ENCODE measurements around the gene ELAC1.

The ELAC1 gene

DNA sequence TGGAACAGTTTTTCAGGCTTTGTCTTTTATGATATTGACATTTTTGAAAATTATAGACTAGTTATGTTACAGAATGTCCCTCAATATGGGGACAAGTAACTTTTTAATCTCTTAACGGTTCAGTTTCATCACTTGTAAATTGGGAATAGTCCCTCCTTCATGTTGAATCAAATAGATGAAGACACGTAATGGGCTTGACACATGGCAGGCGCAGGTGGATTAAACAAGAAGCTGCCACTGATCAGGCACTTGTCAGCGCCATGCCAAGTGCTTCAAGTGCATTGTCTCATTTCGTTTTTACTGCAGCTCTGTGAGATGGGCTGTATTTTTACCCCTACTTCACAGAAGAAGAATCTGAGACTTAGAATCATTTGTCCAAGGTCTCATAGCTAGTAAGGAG is 52.7 kb downstream of the ELAC1 start:
- Histone ChIP-seq H4K20me1 (ENCODE audit: insufficient read depth, low read length) (no peaks in the 10 kb centered on the region), H3K9ac (ENCODE audit: low read length) (no peak overlapping the region), H3K79me2 (ENCODE audit: low read length) (no peaks in the 10 kb centered on the region), H3K4me2 (ENCODE audit: low read length) (no peak overlapping the region), H3K4me1 (ENCODE audit: low read length) (peaks cover 5% of the 10 kb centered on the region; the same call in 1 of the 2 replicates), H3K27me3 (ENCODE audit: low read depth, low read length) (no peaks in the 10 kb centered on the region), H2AFZ (ENCODE audit: low read depth, low read length) (no peak overlapping the region), H3K9me3 (ENCODE audit: insufficient read depth, low read length) (no peaks in the 10 kb centered on the region), H3K4me3 (ENCODE audit: low read length) (no peak overlapping the region), H3K36me3 (replicated peaks; ENCODE audit: low read depth, low read length) (peaks cover 27% of the 10 kb centered on the region), H3K27ac (ENCODE audit: low read length) (no peak overlapping the region)
- TF ChIP-seq EZH2phosphoT487 (IDR thresholded peaks at IDR 0.05; ENCODE audit: low read depth) = no peak
- TF ChIP-seq, protein P1, sequence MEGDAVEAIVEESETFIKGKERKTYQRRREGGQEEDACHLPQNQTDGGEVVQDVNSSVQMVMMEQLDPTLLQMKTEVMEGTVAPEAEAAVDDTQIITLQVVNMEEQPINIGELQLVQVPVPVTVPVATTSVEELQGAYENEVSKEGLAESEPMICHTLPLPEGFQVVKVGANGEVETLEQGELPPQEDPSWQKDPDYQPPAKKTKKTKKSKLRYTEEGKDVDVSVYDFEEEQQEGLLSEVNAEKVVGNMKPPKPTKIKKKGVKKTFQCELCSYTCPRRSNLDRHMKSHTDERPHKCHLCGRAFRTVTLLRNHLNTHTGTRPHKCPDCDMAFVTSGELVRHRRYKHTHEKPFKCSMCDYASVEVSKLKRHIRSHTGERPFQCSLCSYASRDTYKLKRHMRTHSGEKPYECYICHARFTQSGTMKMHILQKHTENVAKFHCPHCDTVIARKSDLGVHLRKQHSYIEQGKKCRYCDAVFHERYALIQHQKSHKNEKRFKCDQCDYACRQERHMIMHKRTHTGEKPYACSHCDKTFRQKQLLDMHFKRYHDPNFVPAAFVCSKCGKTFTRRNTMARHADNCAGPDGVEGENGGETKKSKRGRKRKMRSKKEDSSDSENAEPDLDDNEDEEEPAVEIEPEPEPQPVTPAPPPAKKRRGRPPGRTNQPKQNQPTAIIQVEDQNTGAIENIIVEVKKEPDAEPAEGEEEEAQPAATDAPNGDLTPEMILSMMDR (IDR thresholded peaks at IDR 0.05; ENCODE audit: low read depth, low read length) = no peak

DNA sequence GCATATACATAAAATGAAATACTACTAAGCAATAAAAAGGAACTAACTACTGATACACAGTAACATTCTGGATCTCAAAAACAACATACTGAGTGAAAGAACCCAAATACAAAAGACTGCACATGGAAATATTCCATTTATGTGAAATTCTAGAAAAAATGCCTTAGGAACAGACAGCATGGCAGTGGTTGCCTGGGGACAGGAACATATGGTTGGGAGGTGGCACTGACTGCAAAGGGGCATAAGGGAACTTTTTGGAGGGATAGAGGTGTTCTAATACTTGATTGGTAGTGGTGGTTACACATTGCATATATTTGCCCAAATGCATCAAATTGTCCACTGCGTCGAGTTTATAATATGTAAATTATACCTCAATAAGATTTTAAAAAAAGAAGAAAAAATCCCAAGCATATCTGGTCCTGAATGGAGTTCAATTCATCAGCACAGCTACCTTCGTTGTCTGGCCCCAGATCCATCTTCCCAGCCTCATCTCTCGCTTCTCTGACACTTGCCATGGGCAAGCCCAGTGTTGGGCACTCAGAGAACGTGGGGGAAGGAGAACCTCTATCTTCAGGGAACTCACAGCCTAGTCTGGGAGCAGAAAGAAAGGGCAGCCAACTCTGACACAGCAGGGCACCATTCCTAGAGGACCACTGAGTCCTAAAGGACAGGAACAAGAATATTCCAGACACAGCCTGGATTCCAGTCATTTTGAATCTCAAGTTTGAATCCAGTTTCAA is 53.6 kb downstream of the ELAC1 start:
- H3K4me3 ChIP-seq (ENCODE audit: low read length) = no peak overlapping the region
- H3K4me1 ChIP-seq (ENCODE audit: low read length) = peaks cover 5% of the 10 kb centered on the region; the same call in 1 of the 2 replicates
- no peaks in the 10 kb centered on the region for H3K27me3 ChIP-seq (ENCODE audit: low read depth, low read length)
- H4K20me1 ChIP-seq (ENCODE audit: insufficient read depth, low read length) = no peaks in the 10 kb centered on the region
- no peak overlapping the region for H2AFZ ChIP-seq (ENCODE audit: low read depth, low read length)
- TF ChIP-seq EZH2phosphoT487 (IDR thresholded peaks at IDR 0.05; ENCODE audit: low read depth) = no peak
- TF ChIP-seq, protein P1 (IDR thresholded peaks at IDR 0.05; ENCODE audit: low read depth, low read length) = no peak
- H3K36me3 ChIP-seq (replicated peaks; ENCODE audit: low read depth, low read length) = peaks cover 35% of the 10 kb centered on the region
- no peaks in the 10 kb centered on the region for H3K9me3 ChIP-seq (ENCODE audit: insufficient read depth, low read length)
- no peak overlapping the region for H3K9ac ChIP-seq (ENCODE audit: low read length)
- no peak overlapping the region for H3K27ac ChIP-seq (ENCODE audit: low read length)
- no peaks in the 10 kb centered on the region for H3K79me2 ChIP-seq (ENCODE audit: low read length)
- H3K4me2 ChIP-seq (ENCODE audit: low read length) = no peak overlapping the region

DNA sequence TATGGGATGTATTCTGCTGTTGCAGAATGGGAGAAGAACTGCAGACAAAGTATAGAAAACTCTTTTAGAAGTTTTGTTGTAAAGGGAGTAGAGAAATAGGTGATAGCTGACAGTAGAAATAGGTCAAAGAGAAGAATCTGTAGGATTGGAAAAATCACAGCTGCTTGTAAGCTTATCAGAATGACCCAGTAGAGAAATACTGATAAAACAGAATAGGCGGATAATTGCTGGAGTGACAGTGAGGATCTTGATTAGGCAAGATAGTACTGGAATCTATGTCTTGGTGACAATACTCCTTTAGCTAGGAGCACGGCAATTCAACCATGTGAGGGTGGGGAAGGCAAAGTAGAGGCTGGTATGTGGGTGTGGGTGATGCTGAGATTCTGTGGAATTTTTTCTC is 57.7 kb downstream of the ELAC1 start:
- Histone ChIP-seq H3K4me3 (ENCODE audit: low read length) (no peak overlapping the region), H3K36me3 (replicated peaks; ENCODE audit: low read depth, low read length) (peaks cover 41% of the 10 kb centered on the region), H3K79me2 (ENCODE audit: low read length) (peaks cover 20% of the 10 kb centered on the region), H3K27me3 (ENCODE audit: low read depth, low read length) (no peaks in the 10 kb centered on the region), H4K20me1 (ENCODE audit: insufficient read depth, low read length) (no peaks in the 10 kb centered on the region), H3K9me3 (ENCODE audit: insufficient read depth, low read length) (no peaks in the 10 kb centered on the region), H3K27ac (ENCODE audit: low read length) (no peak overlapping the region), H3K4me2 (ENCODE audit: low read length) (no peak overlapping the region), H3K9ac (ENCODE audit: low read length) (no peak overlapping the region), H2AFZ (ENCODE audit: low read depth, low read length) (no peak overlapping the region), H3K4me1 (ENCODE audit: low read length) (peaks cover 21% of the 10 kb centered on the region)
- TF ChIP-seq, protein P1 (IDR thresholded peaks at IDR 0.05; ENCODE audit: low read depth, low read length) = no peak
- TF ChIP-seq EZH2phosphoT487 (IDR thresholded peaks at IDR 0.05; ENCODE audit: low read depth) = no peak

DNA sequence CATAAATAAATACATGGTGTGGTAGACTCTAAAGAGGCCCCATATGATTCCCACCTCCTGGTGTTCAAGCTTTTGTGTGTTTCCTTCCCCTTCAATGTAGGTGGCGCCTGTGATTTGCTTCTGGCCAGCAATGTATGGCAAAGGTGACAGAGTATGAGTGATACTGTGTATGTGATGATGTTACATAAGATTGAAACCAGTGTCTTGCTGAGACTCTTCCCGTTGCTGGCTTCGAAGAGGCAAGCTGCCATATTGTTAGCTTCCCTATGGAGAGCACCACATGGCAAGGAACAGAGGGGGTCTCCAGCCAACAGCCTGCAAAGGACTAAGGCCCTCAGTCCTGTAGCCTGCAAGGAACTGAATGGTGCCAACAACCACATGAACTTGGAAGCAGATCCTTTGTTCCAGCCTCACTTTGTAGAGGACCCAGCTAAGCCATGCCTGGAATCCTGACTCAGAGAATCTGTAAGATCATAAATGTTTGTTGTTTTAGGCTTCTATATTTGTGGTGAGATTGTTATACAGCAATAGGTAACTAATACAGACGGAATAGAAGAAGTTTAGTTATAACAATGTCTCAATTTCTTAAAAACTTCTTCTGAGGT is 60.5 kb downstream of the ELAC1 start:
- Histone ChIP-seq H3K4me1 (ENCODE audit: low read length) (peaks cover 37% of the 10 kb centered on the region), H3K79me2 (ENCODE audit: low read length) (peaks cover 48% of the 10 kb centered on the region), H3K9ac (ENCODE audit: low read length) (no peak overlapping the region), H3K27ac (ENCODE audit: low read length) (peak overlapping the region; percentile 14), H3K36me3 (replicated peaks; ENCODE audit: low read depth, low read length) (peaks cover 43% of the 10 kb centered on the region), H3K9me3 (ENCODE audit: insufficient read depth, low read length) (no peaks in the 10 kb centered on the region), H3K4me3 (ENCODE audit: low read length) (0 out of 2 replicates have a peak overlapping the region, but pooled peaks have one; percentile 6), H3K4me2 (ENCODE audit: low read length) (peak overlapping the region; percentile 87), H3K27me3 (ENCODE audit: low read depth, low read length) (no peaks in the 10 kb centered on the region), H4K20me1 (ENCODE audit: insufficient read depth, low read length) (peaks cover 27% of the 10 kb centered on the region), H2AFZ (ENCODE audit: low read depth, low read length) (no peak overlapping the region; the same call in 1 of the 2 replicates)
- no peak for TF ChIP-seq EZH2phosphoT487 (IDR thresholded peaks at IDR 0.05; ENCODE audit: low read depth)
- TF ChIP-seq, protein P1 (IDR thresholded peaks at IDR 0.05; ENCODE audit: low read depth, low read length) = peak; percentile 67
